Ishikawa (cell line): ENCODE results near the gene DCTD.

Source experiments
- CEBPB ChIP-seq: IDR thresholded peaks from 2 replicates; pipeline ENCODE4 v1.6.1; 2012
- CREB1 ChIP-seq: IDR thresholded peaks from 2 replicates; pipeline ENCODE4 v1.6.1; 2012; ENCODE audit warnings: low read depth
- EGR1 ChIP-seq: IDR thresholded peaks from 2 replicates; pipeline ENCODE4 v1.6.1; 2012
- EP300 ChIP-seq: IDR thresholded peaks from 2 replicates; pipeline ENCODE4 v1.6.1; 2012; ENCODE audit warnings: borderline replicate concordance
- FOXM1 ChIP-seq: IDR thresholded peaks from 2 replicates; pipeline ENCODE4 v1.6.1; 2012; ENCODE audit warnings: low read depth, borderline replicate concordance
- NFIC ChIP-seq: IDR thresholded peaks from 2 replicates; pipeline ENCODE4 v1.6.1; 2012
- RAD21 ChIP-seq: IDR thresholded peaks from 2 replicates; pipeline ENCODE4 v1.6.1; 2012; ENCODE audit warnings: low read depth
- TAF1 ChIP-seq: IDR thresholded peaks from 2 replicates; pipeline ENCODE4 v1.6.1; 2012; ENCODE audit warnings: low read depth, mild to moderate bottlenecking
- TCF12 ChIP-seq: IDR thresholded peaks from 2 replicates; pipeline ENCODE4 v1.6.1; 2012; ENCODE audit warnings: low read depth
- TEAD4 ChIP-seq: IDR thresholded peaks from 2 replicates; pipeline ENCODE4 v1.6.1; 2012
- USF1 ChIP-seq: IDR thresholded peaks from 2 replicates; pipeline ENCODE4 v1.6.1; 2012
- YY1 ChIP-seq: IDR thresholded peaks from 2 replicates; pipeline ENCODE4 v1.6.1; 2012; ENCODE audit warnings: low read depth
- ZBTB7A ChIP-seq: IDR thresholded peaks from 2 replicates; pipeline ENCODE4 v1.6.1; 2012; ENCODE audit warnings: low read depth
- TF ChIP-seq, protein P1 (sequence below): IDR thresholded peaks from 2 replicates; pipeline ENCODE4 v1.6.1; 2012; ENCODE audit warnings: low read depth, mild to moderate bottlenecking
- TF ChIP-seq, protein P2 (sequence below): IDR thresholded peaks from 2 replicates; pipeline ENCODE4 v1.6.1; 2012

The DCTD gene

GRCh38 chr4:182932651-182933050 is 15.5 kb upstream of the DCTD start:
- TF ChIP-seq, protein P1, sequence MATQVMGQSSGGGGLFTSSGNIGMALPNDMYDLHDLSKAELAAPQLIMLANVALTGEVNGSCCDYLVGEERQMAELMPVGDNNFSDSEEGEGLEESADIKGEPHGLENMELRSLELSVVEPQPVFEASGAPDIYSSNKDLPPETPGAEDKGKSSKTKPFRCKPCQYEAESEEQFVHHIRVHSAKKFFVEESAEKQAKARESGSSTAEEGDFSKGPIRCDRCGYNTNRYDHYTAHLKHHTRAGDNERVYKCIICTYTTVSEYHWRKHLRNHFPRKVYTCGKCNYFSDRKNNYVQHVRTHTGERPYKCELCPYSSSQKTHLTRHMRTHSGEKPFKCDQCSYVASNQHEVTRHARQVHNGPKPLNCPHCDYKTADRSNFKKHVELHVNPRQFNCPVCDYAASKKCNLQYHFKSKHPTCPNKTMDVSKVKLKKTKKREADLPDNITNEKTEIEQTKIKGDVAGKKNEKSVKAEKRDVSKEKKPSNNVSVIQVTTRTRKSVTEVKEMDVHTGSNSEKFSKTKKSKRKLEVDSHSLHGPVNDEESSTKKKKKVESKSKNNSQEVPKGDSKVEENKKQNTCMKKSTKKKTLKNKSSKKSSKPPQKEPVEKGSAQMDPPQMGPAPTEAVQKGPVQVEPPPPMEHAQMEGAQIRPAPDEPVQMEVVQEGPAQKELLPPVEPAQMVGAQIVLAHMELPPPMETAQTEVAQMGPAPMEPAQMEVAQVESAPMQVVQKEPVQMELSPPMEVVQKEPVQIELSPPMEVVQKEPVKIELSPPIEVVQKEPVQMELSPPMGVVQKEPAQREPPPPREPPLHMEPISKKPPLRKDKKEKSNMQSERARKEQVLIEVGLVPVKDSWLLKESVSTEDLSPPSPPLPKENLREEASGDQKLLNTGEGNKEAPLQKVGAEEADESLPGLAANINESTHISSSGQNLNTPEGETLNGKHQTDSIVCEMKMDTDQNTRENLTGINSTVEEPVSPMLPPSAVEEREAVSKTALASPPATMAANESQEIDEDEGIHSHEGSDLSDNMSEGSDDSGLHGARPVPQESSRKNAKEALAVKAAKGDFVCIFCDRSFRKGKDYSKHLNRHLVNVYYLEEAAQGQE = no peak
- no peak for TF ChIP-seq EP300
- no peak for TF ChIP-seq YY1
- TF ChIP-seq NFIC = no peak
- TF ChIP-seq RAD21 = no peak
- TF ChIP-seq EGR1 = no peak
- TF ChIP-seq CREB1 = no peak
- no peak for TF ChIP-seq USF1
- no peak for TF ChIP-seq CEBPB
- no peak for TF ChIP-seq ZBTB7A

GRCh38 chr4:182931691-182932345 is 14.6 kb upstream of the DCTD start:
- TF ChIP-seq TEAD4 = no peak
- TF ChIP-seq, protein P1 = no peak
- no peak for TF ChIP-seq EGR1
- no peak for TF ChIP-seq CEBPB
- no peak for TF ChIP-seq NFIC

GRCh38 chr4:182930889-182931288 is 13.7 kb upstream of the DCTD start:
- TF ChIP-seq ZBTB7A = no peak

DNA sequence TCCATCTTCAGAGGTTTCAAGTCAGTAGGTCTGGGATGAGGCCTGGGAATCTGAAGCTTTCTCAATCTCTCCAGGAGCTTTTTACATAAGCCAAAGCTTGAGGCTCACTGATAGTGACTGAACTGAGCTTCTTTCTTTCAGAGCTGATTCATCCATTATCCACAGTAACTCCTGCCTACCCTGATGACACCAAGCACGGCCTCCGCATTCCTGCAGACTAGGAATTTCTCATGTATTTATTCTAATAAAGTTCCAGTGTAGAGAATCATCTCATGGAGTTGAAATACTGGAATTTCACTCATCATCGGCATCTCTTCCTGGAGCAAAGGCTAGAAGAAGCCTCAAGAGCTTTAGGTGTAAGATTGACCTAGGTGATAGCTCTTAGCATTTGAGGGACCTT is 12.1 kb upstream of the DCTD start:
- TF ChIP-seq TAF1 (no peak), CEBPB (no peak), ZBTB7A (no peak), EP300 (no peak), YY1 (no peak), NFIC (no peak)

GRCh38 chr4:182928061-182928460 is 10.9 kb upstream of the DCTD start:
- TF ChIP-seq TAF1 (no peak), YY1 (no peak), EGR1 (no peak), TCF12 (no peak), ZBTB7A (no peak), USF1 (no peak), TEAD4 (no peak), CREB1 (no peak), NFIC (no peak), FOXM1 (no peak)
- TF ChIP-seq, protein P1 = no peak
- TF ChIP-seq, protein P2, sequence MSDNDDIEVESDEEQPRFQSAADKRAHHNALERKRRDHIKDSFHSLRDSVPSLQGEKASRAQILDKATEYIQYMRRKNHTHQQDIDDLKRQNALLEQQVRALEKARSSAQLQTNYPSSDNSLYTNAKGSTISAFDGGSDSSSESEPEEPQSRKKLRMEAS = no peak

DNA sequence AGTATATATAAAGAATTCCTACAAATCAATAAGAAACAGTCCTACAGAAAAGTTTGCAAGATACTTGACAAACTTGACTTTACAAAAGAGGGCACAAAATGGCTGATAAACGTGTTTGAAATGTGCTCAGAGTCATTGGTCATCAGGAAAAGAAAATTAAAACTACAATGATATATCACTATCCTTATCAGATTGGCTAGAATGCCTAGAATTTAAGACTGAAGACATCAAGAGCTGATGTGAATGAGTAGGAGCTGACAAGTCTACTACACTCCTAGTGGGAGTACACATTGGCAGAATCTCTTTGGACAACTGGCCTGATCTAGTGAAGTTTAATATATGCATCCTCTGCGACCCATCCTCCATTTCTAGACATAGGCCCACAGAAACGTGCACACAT is 10.3 kb upstream of the DCTD start:
- TF ChIP-seq, protein P2 = no peak
- no peak for TF ChIP-seq TAF1
- no peak for TF ChIP-seq USF1
- no peak for TF ChIP-seq ZBTB7A
- no peak for TF ChIP-seq EP300
- no peak for TF ChIP-seq YY1
